Upper lobe of right lung (tissue), 1 donor: ENCODE measurements around the gene EYA2. TPM values are rescaled to one million over a fixed set of nuclear protein-coding genes. Genes with fewer than 3 reads are reported as not detected.
A peak's percentile ranks its signal among the peaks of the same experiment; 100 is the strongest.

Source experiments
- ATAC-seq: fragments of 200-7000 bp; cut with Tn5 transposase; one replicate; pipeline ENCODE4 v1.9.1; 2020; ENCODE audit warnings: mild to moderate bottlenecking, moderate library complexity
- DNase-seq: peaks from one replicate; pipeline ENCODE4 v3.0.0-alpha.2; 2020
- H3K27ac ChIP-seq: fragments of 200-600 bp; one replicate; pipeline ENCODE4 v1.8.0; 2022
- H3K27me3 ChIP-seq: fragments of 200-600 bp; one replicate; pipeline ENCODE4 v1.8.0; 2022; ENCODE audit warnings: mild to moderate bottlenecking
- H3K36me3 ChIP-seq: fragments of 200-600 bp; one replicate; pipeline ENCODE4 v1.8.0; 2022
- H3K4me1 ChIP-seq: fragments of 200-600 bp; one replicate; pipeline ENCODE4 v1.8.0; 2022
- H3K4me3 ChIP-seq: fragments of 200-600 bp; one replicate; pipeline ENCODE4 v1.8.0; 2022; ENCODE audit warnings: mild to moderate bottlenecking
- H3K9me3 ChIP-seq: fragments of 200-600 bp; one replicate; pipeline ENCODE4 v1.8.0; 2022
- CTCF ChIP-seq: fragments of 200-600 bp; IDR thresholded peaks from one replicate; pipeline ENCODE4 v1.8.0; 2022; ENCODE audit warnings: antibody characterized with exemption
- intact Hi-C: fragments of 100-400 bp; cut with DNase I; formaldehyde crosslinking; loops from one replicate; pipeline ENCODE4 v1.11.0; 2022
- total RNA-seq: library from RNA; stranded (reverse); fragmentation: NEBNext Ultra II Directional; extraction: Animal tissue kit (Norgen Biotek cat#: 25700); gene quantifications from one replicate; pipeline ENCODE4 v1.2.1, GENCODE V29; 2021
- donor health status: DM: no; HTN: yes; CAD: no; lungs with severe emphysema.

The EYA2 gene
- total RNA-seq, 1 donor from 2014 or later: 1.8 TPM

DNA sequence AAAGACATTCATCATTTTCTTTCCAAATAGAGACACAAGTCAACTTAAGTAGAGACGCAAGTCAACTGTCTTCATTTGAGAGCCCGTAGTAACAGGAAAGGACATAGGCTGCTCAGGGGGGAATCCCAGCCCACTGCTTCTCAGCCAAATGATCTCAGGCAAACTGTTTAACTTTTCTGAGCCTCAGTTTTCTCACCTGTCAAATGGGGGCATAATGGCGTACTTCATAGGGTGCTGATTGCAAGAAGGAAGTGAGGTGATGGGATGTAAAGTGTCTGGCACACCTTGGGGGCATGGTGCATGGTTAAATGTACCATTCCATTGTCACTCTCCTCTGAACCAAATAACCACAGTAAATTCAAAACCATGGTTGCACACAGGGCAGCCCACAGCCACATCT is 96.5 kb downstream of the EYA2 start:
- Histone ChIP-seq H3K36me3 (no peaks in the 10 kb centered on the region), H3K4me3 (no peak overlapping the region), H3K4me1 (no peaks in the 10 kb centered on the region), H3K27ac (no peak overlapping the region), H3K9me3 (no peaks in the 10 kb centered on the region), H3K27me3 (peaks cover 17% of the 10 kb centered on the region)
- TF ChIP-seq CTCF: no peak
- DNase-seq (no peak), ATAC-seq (no peak)
- intact Hi-C loops: no loop called here

DNA sequence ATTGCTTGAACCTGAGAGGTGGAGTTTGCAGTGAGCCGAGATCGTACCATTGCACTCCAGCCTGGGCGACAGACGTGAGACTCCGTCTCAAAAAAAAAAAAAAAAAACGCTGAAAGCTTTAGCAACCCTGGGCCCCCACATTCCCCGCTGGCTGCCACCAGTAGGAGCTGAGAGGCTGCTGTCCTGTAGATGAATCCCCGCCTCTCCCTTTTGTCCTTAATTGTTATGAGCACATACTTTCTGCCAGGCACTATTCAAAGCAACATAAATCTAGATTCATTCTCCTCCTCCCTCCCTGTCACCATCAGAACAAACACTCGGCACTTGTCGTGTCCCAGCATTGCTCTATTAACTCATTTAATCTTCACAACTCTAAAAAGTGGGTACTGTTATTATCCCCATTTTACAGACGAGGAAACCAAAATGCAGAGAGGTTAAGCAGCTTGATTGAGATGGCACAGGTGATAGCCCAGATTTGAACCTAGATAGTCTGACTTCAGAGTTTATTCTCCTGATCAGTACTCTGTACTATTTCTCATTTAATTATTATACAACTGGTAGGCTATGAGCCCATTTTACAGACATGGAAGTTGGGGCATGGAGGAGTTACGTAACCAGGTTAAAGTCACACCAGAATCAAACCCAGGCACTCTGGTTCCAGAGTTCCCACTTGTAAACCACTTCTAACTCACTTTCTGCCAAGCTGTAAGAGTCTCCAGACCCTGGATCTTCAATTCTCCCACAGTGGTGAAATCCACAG is 97.4 kb downstream of the EYA2 start:
- H3K4me1 ChIP-seq: no peaks in the 10 kb centered on the region
- H3K27ac ChIP-seq: no peak overlapping the region
- no peaks in the 10 kb centered on the region for H3K9me3 ChIP-seq
- intact Hi-C loops: no loop called here
- H3K27me3 ChIP-seq: peaks cover 17% of the 10 kb centered on the region
- ATAC-seq: no peak
- no peak for TF ChIP-seq CTCF
- no peaks in the 10 kb centered on the region for H3K36me3 ChIP-seq
- H3K4me3 ChIP-seq: no peak overlapping the region
- no peak for DNase-seq

- H3K36me3 ChIP-seq: no peaks in the 10 kb centered on the region
- peaks cover 17% of the 10 kb centered on the region for H3K27me3 ChIP-seq
- no peak overlapping the region for H3K4me3 ChIP-seq
- intact Hi-C loops: no loop called here
- DNase-seq: no peak
- no peak for ATAC-seq
- no peak overlapping the region for H3K27ac ChIP-seq
- no peaks in the 10 kb centered on the region for H3K9me3 ChIP-seq
- H3K4me1 ChIP-seq: no peaks in the 10 kb centered on the region
- TF ChIP-seq CTCF: no peak
These were observed 98.0 kb downstream of the EYA2 start for GRCh38 chr20:46992640-46993035.

- Histone ChIP-seq H3K27me3 (peaks cover 17% of the 10 kb centered on the region), H3K9me3 (no peaks in the 10 kb centered on the region), H3K4me1 (no peaks in the 10 kb centered on the region), H3K36me3 (no peaks in the 10 kb centered on the region), H3K27ac (no peak overlapping the region), H3K4me3 (no peak overlapping the region)
- ATAC-seq: no peak
- no peak for TF ChIP-seq CTCF
- no peak for DNase-seq
- intact Hi-C loops: no loop called here
These were observed 98.9 kb downstream of the EYA2 start for GRCh38 chr20:46993465-46994095.

GRCh38 chr20:46994341-46994740 is 99.7 kb downstream of the EYA2 start:
- no peak overlapping the region for H3K27ac ChIP-seq
- no peak for TF ChIP-seq CTCF
- ATAC-seq (peak; percentile 49), DNase-seq (no peak)
- no peaks in the 10 kb centered on the region for H3K36me3 ChIP-seq
- intact Hi-C loops: no loop called here
- H3K9me3 ChIP-seq: no peaks in the 10 kb centered on the region
- H3K27me3 ChIP-seq: peaks cover 17% of the 10 kb centered on the region
- H3K4me1 ChIP-seq: no peaks in the 10 kb centered on the region
- H3K4me3 ChIP-seq: no peak overlapping the region
